ENCODE measurements around the gene ACAN.

DNA sequence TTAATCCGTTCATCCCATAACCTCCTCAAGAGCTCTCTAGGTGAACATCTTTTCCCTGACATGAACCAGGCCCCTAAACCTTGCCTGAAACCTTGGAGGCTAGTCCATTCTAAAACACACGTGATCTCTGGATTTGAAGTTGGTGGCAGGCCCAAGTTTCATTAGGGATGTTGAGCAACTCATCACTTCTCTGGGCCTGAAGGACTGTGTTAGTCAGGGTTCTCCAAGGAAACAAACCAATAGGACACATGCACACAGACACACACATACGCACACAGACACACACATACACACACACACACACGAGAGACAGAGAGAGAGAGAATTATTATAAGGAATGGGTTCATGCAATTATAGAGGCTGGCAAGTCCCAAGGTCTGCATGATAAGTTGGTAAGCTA, 31.9 kb downstream of the ACAN start:
- TF ChIP-seq CTCF (IDR thresholded peaks at IDR 0.05): no peak
- TF ChIP-seq, protein P1, sequence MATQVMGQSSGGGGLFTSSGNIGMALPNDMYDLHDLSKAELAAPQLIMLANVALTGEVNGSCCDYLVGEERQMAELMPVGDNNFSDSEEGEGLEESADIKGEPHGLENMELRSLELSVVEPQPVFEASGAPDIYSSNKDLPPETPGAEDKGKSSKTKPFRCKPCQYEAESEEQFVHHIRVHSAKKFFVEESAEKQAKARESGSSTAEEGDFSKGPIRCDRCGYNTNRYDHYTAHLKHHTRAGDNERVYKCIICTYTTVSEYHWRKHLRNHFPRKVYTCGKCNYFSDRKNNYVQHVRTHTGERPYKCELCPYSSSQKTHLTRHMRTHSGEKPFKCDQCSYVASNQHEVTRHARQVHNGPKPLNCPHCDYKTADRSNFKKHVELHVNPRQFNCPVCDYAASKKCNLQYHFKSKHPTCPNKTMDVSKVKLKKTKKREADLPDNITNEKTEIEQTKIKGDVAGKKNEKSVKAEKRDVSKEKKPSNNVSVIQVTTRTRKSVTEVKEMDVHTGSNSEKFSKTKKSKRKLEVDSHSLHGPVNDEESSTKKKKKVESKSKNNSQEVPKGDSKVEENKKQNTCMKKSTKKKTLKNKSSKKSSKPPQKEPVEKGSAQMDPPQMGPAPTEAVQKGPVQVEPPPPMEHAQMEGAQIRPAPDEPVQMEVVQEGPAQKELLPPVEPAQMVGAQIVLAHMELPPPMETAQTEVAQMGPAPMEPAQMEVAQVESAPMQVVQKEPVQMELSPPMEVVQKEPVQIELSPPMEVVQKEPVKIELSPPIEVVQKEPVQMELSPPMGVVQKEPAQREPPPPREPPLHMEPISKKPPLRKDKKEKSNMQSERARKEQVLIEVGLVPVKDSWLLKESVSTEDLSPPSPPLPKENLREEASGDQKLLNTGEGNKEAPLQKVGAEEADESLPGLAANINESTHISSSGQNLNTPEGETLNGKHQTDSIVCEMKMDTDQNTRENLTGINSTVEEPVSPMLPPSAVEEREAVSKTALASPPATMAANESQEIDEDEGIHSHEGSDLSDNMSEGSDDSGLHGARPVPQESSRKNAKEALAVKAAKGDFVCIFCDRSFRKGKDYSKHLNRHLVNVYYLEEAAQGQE (IDR thresholded peaks at IDR 0.05; ENCODE audit: low read depth, low read length): no peak
- TF ChIP-seq RXRA (IDR thresholded peaks at IDR 0.05; ENCODE audit: borderline replicate concordance, low read depth): no peak
- TF ChIP-seq POLR2AphosphoS5 (IDR thresholded peaks at IDR 0.05; ENCODE audit: low read depth, low read length): no peak
- no peak for TF ChIP-seq TEAD4 (IDR thresholded peaks at IDR 0.05; ENCODE audit: borderline replicate concordance, insufficient read depth)
- TF ChIP-seq, protein P2, sequence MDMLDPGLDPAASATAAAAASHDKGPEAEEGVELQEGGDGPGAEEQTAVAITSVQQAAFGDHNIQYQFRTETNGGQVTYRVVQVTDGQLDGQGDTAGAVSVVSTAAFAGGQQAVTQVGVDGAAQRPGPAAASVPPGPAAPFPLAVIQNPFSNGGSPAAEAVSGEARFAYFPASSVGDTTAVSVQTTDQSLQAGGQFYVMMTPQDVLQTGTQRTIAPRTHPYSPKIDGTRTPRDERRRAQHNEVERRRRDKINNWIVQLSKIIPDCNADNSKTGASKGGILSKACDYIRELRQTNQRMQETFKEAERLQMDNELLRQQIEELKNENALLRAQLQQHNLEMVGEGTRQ (IDR thresholded peaks at IDR 0.05; ENCODE audit: borderline replicate concordance, low read depth, low read length): no peak
- TF ChIP-seq TAF1 (IDR thresholded peaks at IDR 0.05; ENCODE audit: borderline replicate concordance, low read depth, low read length): no peak
- TF ChIP-seq PBX3 (IDR thresholded peaks at IDR 0.05): no peak
- TF ChIP-seq CHD2 (IDR thresholded peaks at IDR 0.05; ENCODE audit: low read length, partially characterized antibody): no peak

Measured in SK-N-SH (cell line).